H1 (cell line): ENCODE measurements around the gene TLR8. TPM values are rescaled to one million over a fixed set of nuclear protein-coding genes. Genes with fewer than 3 reads are reported as not detected.

ENCODE experiments used
- E2F6 ChIP-seq: IDR thresholded peaks from 2 replicates; pipeline ENCODE4 v1.6.1; 2012; ENCODE audit warnings: inconsistent platforms
- EGR1 ChIP-seq: IDR thresholded peaks from 2 replicates; pipeline ENCODE4 v1.6.1; 2011; ENCODE audit warnings: low read depth, low read length, borderline replicate concordance
- JUN ChIP-seq: IDR thresholded peaks from 2 replicates; pipeline ENCODE4 v1.6.1; 2011; ENCODE audit warnings: low read depth, mild to moderate bottlenecking, improper control_type of control experiment, low read length
- RXRA ChIP-seq: IDR thresholded peaks from 2 replicates; pipeline ENCODE4 v1.6.1; 2011; ENCODE audit warnings: low read depth, mild to moderate bottlenecking, low read length, moderate library complexity; ENCODE audit not compliant: insufficient read depth
- SRF ChIP-seq: IDR thresholded peaks from 2 replicates; pipeline ENCODE4 v1.6.1; 2011; ENCODE audit warnings: mild to moderate bottlenecking, low read depth, low read length, moderate library complexity
- SUZ12 ChIP-seq: fragments of 200-600 bp; sonication (generic); IDR thresholded peaks from 2 replicates; pipeline ENCODE4 v1.6.1; 2012; ENCODE audit warnings: mild to moderate bottlenecking, inconsistent platforms, low read length, moderate library complexity, mixed read lengths
- polyA plus RNA-seq, 7 experiments: library from polyadenylated mRNA; depleted of rRNA in 3 of 7; stranded (reverse) in 5 of 7; unstranded in 2 of 7; fragments of >200 nt in 5 of 7; fragments of 200-250 nt in 2 of 7; gene quantifications; 1 replicate in 5 of 7; 2 replicates in 1 of 7; 4 replicates in 1 of 7; pipeline versions ENCODE4 v1.2.1 to v1.2.3, GENCODE V29; 2011 to 2013; ENCODE audit warnings: missing spikeins in 2 of 7, mixed read lengths in 2 of 7
- total RNA-seq: library from RNA; stranded (reverse); fragmentation: NEBNext Ultra II Directional; extraction: Animal tissue kit (Norgen Biotek cat#: 25700); gene quantifications from 2 replicates; pipeline ENCODE4 v1.2.1, GENCODE V29; 2021

Gene TLR8
- total and polyA plus RNA-seq, 2 of the 8 experiments (the other 6 are each of a cell fraction or from before 2014, with no cell fraction given), result not detected

DNA sequence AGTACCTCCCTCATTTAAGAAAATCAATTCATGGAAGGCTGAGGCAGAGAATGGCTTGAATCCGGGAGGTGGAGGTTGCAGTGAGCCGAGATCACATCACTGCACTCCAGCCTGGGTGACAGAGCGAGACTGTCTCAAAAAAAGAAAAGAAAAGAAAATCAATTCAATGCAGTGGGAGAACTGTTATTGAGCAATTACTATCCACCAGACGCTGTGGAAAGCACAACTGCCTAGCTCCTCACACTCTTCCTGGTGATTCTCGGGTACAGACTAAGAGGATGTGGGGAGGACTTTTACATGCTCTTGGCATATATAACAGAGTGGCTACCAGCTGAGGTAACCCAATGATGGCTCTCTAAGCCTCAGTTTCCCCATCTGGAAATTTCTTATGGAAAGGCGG, 65.8 kb downstream of the TLR8 start (continued):
- no peak for TF ChIP-seq SUZ12
- TF ChIP-seq E2F6, result no peak
- no peak for TF ChIP-seq SRF
- no peak for TF ChIP-seq JUN
- no peak for TF ChIP-seq EGR1
- TF ChIP-seq RXRA, result no peak

Other genes starting within 250 kb of the TLR8 start
- 29.0 and 31.4 TPM in 2 replicates for gene PRPS2, start 115.2 kb upstream of the TLR8 start, total RNA-seq
- gene PRPS2, start 115.2 kb upstream of the TLR8 start, polyA plus RNA-seq (2011; rRNA removed), result 11.8 and 17.8 TPM in 2 replicates
- gene TLR7, start 39.5 kb upstream of the TLR8 start, total RNA-seq, result not detected in 2 replicates
- gene TLR7, start 39.5 kb upstream of the TLR8 start, polyA plus RNA-seq (2011; rRNA removed), result 0.02 TPM in 1 of 2 replicates, not detected in the other
- 2,063 and 2,127 TPM in 2 replicates for gene TMSB4X, start 68.5 kb downstream of the TLR8 start, total RNA-seq
- 898 and 2,112 TPM in 2 replicates for gene TMSB4X, start 68.5 kb downstream of the TLR8 start, polyA plus RNA-seq (2011; rRNA removed)
- not detected in 2 replicates for gene FAM9C, start 138.0 kb downstream of the TLR8 start, total RNA-seq
- gene FAM9C, start 138.0 kb downstream of the TLR8 start, polyA plus RNA-seq (2011; rRNA removed), result 0.03 TPM in 1 of 2 replicates, not detected in the other